ENCODE results near the gene PPP1R9B. TPM values are rescaled to one million over a fixed set of nuclear protein-coding genes. Genes with fewer than 3 reads are reported as not detected.

The PPP1R9B gene
- polyA plus RNA-seq, 1 donor (not counting 4 experiments of a cell fraction or from before 2014, with no cell fraction given) = 16.1 TPM

GRCh38 chr17:50113624-50114320 is 36.7 kb downstream of the PPP1R9B start:
- Histone ChIP-seq H3K9me3 (ENCODE audit: control insufficient read depth, low read depth, low read length) (no peaks in the 10 kb centered on the region), H3K9me1 (ENCODE audit: control insufficient read depth, extremely low read depth, insufficient read depth, low read length) (no peaks in the 10 kb centered on the region), H3K27me3 (ENCODE audit: control insufficient read depth, extremely low read depth, insufficient read depth, low read length) (peaks cover 11% of the 10 kb centered on the region), H4K20me1 (ENCODE audit: control insufficient read depth, extremely low read depth, insufficient read depth, low read length) (no peaks in the 10 kb centered on the region), H3K4me2 (ENCODE audit: control insufficient read depth, extremely low read depth, insufficient read depth, low read depth, low read length) (no peak overlapping the region), H3K4me1 (ENCODE audit: control insufficient read depth, extremely low read depth, insufficient read depth, low read length) (peaks cover 15% of the 10 kb centered on the region), H3K36me3 (ENCODE audit: control insufficient read depth in 2 of 2, extremely low read depth in 1 of 2, insufficient read depth in 2 of 2, low read length in 2 of 2) (no peaks in the 10 kb centered on the region), H3K79me2 (ENCODE audit: control insufficient read depth, insufficient read depth, low read length) (no peaks in the 10 kb centered on the region), H2AFZ (ENCODE audit: control insufficient read depth, low read length) (no peak overlapping the region), H3K4me3 (ENCODE audit: control insufficient read depth in 2 of 3, extremely low read depth in 1 of 3, insufficient read depth in 2 of 3, low read depth in 1 of 3, low read length in 3 of 3) (no peak overlapping the region), H3K27ac (ENCODE audit: control insufficient read depth, insufficient read depth, low read length) (no peak overlapping the region), H3K9ac (ENCODE audit: control insufficient read depth, extremely low read depth, insufficient read depth, low read length) (no peak overlapping the region)
- DNase-seq (ENCODE audit: low read depth, low spot score) (no peak), FAIRE-seq (no peak)
- TF ChIP-seq CTCF (optimal IDR thresholded peaks at IDR 0.05 in 1 of 3, IDR thresholded peaks at IDR 0.05 in 1 of 3, conservative IDR thresholded peaks at IDR 0.05 in 1 of 3; ENCODE audit: extremely low read depth in 1 of 3, insufficient read depth in 2 of 3, low read length in 3 of 3) = no peak
- no peak for TF ChIP-seq EZH2 (IDR thresholded peaks at IDR 0.05; ENCODE audit: low read length)
- dilution Hi-C loops (cut with MboI; ENCODE audit: extremely low pct_ligation_motif_present, low sequenced_read_pairs) = no loop called here

GRCh38 chr17:50112694-50113093 is 37.8 kb downstream of the PPP1R9B start:
- dilution Hi-C loops (cut with MboI; ENCODE audit: extremely low pct_ligation_motif_present, low sequenced_read_pairs) = no loop called here
- DNase-seq (ENCODE audit: low read depth, low spot score) (no peak), FAIRE-seq (no peak)
- Histone ChIP-seq H4K20me1 (ENCODE audit: control insufficient read depth, extremely low read depth, insufficient read depth, low read length) (no peaks in the 10 kb centered on the region), H3K4me1 (ENCODE audit: control insufficient read depth, extremely low read depth, insufficient read depth, low read length) (peaks cover 25% of the 10 kb centered on the region), H3K9me3 (ENCODE audit: control insufficient read depth, low read depth, low read length) (no peaks in the 10 kb centered on the region), H3K36me3 (ENCODE audit: control insufficient read depth in 2 of 2, extremely low read depth in 1 of 2, insufficient read depth in 2 of 2, low read length in 2 of 2) (no peaks in the 10 kb centered on the region), H3K27ac (ENCODE audit: control insufficient read depth, insufficient read depth, low read length) (no peak overlapping the region), H3K9me1 (ENCODE audit: control insufficient read depth, extremely low read depth, insufficient read depth, low read length) (no peaks in the 10 kb centered on the region), H2AFZ (ENCODE audit: control insufficient read depth, low read length) (peak overlapping the region; percentile 57), H3K79me2 (ENCODE audit: control insufficient read depth, insufficient read depth, low read length) (no peaks in the 10 kb centered on the region), H3K4me3 (ENCODE audit: control insufficient read depth in 2 of 3, extremely low read depth in 1 of 3, insufficient read depth in 2 of 3, low read depth in 1 of 3, low read length in 3 of 3) (no peak overlapping the region), H3K4me2 (ENCODE audit: control insufficient read depth, extremely low read depth, insufficient read depth, low read depth, low read length) (peak overlapping the region; percentile 31), H3K9ac (ENCODE audit: control insufficient read depth, extremely low read depth, insufficient read depth, low read length) (no peak overlapping the region), H3K27me3 (ENCODE audit: control insufficient read depth, extremely low read depth, insufficient read depth, low read length) (peaks cover 4% of the 10 kb centered on the region)
- TF ChIP-seq CTCF (optimal IDR thresholded peaks at IDR 0.05 in 1 of 3, IDR thresholded peaks at IDR 0.05 in 1 of 3, conservative IDR thresholded peaks at IDR 0.05 in 1 of 3; ENCODE audit: extremely low read depth in 1 of 3, insufficient read depth in 2 of 3, low read length in 3 of 3) (peak in 2 of 3 experiments; percentile 13 to 50), EZH2 (IDR thresholded peaks at IDR 0.05; ENCODE audit: low read length) (no peak)
